ENCODE measurements around the gene ZCCHC14. TPM values are rescaled to one million over a fixed set of nuclear protein-coding genes. Genes with fewer than 3 reads are reported as not detected.

The ZCCHC14 gene
- total and polyA plus RNA-seq, 2 of the 13 experiments (the other 11 are each of a cell fraction or from before 2014, with no cell fraction given): 12.4 to 12.5 TPM

- Histone ChIP-seq H3K36me3 (replicated peaks in 1 of 2; ENCODE audit: control insufficient read depth in 1 of 2, insufficient read depth in 2 of 2, low read length in 2 of 2) (no peaks in the 10 kb centered on the region), H3K9me3 (ENCODE audit: low read length) (no peaks in the 10 kb centered on the region), H2AFZ (ENCODE audit: low read length) (no peak overlapping the region), H3K27me3 (ENCODE audit: control insufficient read depth in 1 of 2, insufficient read depth in 2 of 2, low read length in 2 of 2) (no peaks in the 10 kb centered on the region), H3K4me2 (ENCODE audit: low read depth, low read length) (no peak overlapping the region; the same call in 1 of the 2 replicates), H3K27ac (ENCODE audit: extremely low read length, insufficient read depth, low read length) (peak overlapping the region; percentile 12), H4K20me1 (ENCODE audit: insufficient read depth, low read length) (no peaks in the 10 kb centered on the region), H3K4me1 (ENCODE audit: insufficient read depth, low read length) (peaks cover 81% of the 10 kb centered on the region), H3K79me2 (ENCODE audit: insufficient read depth, low read length) (no peaks in the 10 kb centered on the region), H3K9ac (ENCODE audit: insufficient read depth, low read depth, low read length) (no peak overlapping the region), H3K4me3 (replicated peaks in 1 of 3; ENCODE audit: insufficient read depth in 1 of 3, low read depth in 2 of 3, low read length in 3 of 3) (no peak overlapping the region)
- POLR2A ChIA-PET: no interaction called here
- CTCF ChIA-PET (ENCODE audit: low intra/inter-chr PET ratio, low total read pairs): no interaction called here
- 17% methylated on average over 2 of the region's 2 CpGs for WGBS (ENCODE audit: low lambda C conversion rate)
- no TSS peak for BruUV-seq (replicated peaks)
- TF ChIP-seq CENPT (CRISPR knock-in tag; IDR thresholded peaks at IDR 0.05; ENCODE audit: low read depth): no peak
- TF ChIP-seq ZBTB8A (CRISPR knock-in tag; IDR thresholded peaks at IDR 0.05; ENCODE audit: borderline replicate concordance, low read depth): no peak
- TF ChIP-seq ZNF891 (CRISPR knock-in tag; IDR thresholded peaks at IDR 0.05): no peak
- no peak for TF ChIP-seq BCLAF1 (IDR thresholded peaks at IDR 0.05)
- no peak for TF ChIP-seq MIER2 (CRISPR knock-in tag; IDR thresholded peaks at IDR 0.05)
- no peak for TF ChIP-seq KLF12 (CRISPR knock-in tag; IDR thresholded peaks at IDR 0.05; ENCODE audit: borderline replicate concordance)
- no peak for TF ChIP-seq DMTF1 (CRISPR knock-in tag; IDR thresholded peaks at IDR 0.05)
- TF ChIP-seq ZNF317 (CRISPR knock-in tag; IDR thresholded peaks at IDR 0.05): no peak
- in situ Hi-C loops (cut with HindIII; ENCODE audit: extremely low pct_ligation_motif_present, low pct_unique_long_range_greater_than_20kb): no loop called here
- no peak for ATAC-seq
- DNase-seq (ENCODE audit: low spot score): no peak
- FAIRE-seq: no peak
- intact Hi-C loops (cut with micrococcal nuclease; ENCODE audit: unreplicated experiment): no loop called here
Measured at GRCh38 chr16:87499189-87499486, 6.3 kb upstream of the ZCCHC14 start.

All from HepG2 (cell line).